ENCODE measurements around the gene CERCAM.

CERCAM gene

DNA sequence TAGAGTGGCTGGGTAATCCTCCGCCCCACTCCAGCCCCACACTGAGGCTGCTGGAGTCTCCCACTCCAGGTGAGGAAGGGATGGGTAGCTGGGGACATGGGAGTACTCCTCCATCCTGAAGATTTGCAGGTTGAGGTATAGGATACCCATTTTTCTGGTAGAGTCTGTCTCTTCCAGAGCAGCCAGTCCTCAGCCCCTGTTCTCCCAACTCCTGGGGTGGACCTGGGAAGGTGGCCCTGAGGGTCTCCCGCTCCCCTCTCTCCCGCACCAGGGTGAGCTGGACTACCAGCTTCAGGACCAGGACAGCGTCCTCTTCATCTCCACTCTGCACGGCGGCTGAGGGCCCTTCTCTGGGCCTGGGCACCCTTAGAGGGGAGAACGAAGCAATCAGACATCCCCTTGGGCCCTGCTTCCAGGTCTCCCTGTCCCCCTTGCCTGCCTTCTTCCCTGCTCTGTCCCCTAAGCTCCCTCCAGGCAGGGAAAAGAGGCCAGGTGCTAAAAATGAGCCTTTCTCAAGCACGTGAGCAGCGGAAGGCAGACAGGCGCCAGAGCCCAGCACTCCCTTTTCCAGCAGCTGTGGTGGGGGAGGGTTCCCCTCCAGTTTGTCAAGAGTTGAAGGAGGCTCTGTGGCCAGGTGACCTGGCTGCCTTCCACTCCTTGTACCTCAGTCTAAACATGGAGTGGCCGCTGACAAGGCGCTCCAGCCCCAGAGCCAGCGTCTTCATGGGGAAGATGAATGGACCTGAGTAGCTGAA lies 31.1 kb upstream of the CERCAM start:
- TF ChIP-seq, protein P1, sequence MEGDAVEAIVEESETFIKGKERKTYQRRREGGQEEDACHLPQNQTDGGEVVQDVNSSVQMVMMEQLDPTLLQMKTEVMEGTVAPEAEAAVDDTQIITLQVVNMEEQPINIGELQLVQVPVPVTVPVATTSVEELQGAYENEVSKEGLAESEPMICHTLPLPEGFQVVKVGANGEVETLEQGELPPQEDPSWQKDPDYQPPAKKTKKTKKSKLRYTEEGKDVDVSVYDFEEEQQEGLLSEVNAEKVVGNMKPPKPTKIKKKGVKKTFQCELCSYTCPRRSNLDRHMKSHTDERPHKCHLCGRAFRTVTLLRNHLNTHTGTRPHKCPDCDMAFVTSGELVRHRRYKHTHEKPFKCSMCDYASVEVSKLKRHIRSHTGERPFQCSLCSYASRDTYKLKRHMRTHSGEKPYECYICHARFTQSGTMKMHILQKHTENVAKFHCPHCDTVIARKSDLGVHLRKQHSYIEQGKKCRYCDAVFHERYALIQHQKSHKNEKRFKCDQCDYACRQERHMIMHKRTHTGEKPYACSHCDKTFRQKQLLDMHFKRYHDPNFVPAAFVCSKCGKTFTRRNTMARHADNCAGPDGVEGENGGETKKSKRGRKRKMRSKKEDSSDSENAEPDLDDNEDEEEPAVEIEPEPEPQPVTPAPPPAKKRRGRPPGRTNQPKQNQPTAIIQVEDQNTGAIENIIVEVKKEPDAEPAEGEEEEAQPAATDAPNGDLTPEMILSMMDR (IDR thresholded peaks at IDR 0.05; ENCODE audit: extremely low read depth, insufficient read depth, missing control alignments) = no peak
- in situ Hi-C loops (cut with MboI; ENCODE audit: low pct_unique_long_range_greater_than_20kb, low sequenced_read_pairs, unreplicated experiment) = no loop called here
- DNase-seq (ENCODE audit: low spot score) = no peak

DNA sequence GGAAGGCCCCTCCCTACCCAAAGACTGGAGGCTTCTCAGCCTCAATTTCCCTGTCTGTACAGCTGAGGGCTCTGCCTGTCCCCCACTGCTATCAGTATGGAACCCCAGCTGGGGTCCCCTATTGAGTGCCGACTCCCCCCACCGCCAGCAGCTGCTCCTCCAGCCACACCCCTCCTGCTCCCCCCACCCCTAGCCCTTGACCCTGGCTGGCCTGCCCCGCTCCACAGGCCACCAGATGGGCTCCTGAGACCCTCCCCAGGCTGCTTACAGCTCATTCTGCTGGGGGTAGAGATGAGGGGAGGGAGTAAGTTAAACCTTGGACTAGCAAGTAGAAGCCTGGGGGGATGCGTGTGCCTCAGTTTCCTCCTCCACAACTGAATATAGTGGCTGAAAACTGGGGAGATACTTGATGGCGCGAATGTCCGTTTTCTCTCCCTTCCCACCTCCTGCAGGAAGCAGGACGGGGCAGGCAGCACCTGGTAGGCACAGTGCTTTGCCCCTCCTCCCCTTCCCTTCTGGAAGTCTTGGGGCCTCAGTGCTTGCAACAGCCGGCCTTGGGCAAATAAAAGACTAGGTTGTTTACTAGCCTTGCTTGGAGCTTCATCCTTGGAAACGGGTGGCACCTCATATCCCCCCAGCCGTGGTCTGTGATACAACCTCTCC lies 30.4 kb upstream of the CERCAM start:
- no peak for DNase-seq (ENCODE audit: low spot score)
- in situ Hi-C loops (cut with MboI; ENCODE audit: low pct_unique_long_range_greater_than_20kb, low sequenced_read_pairs, unreplicated experiment) = no loop called here
- TF ChIP-seq, protein P1 (IDR thresholded peaks at IDR 0.05; ENCODE audit: extremely low read depth, insufficient read depth, missing control alignments) = no peak

DNA sequence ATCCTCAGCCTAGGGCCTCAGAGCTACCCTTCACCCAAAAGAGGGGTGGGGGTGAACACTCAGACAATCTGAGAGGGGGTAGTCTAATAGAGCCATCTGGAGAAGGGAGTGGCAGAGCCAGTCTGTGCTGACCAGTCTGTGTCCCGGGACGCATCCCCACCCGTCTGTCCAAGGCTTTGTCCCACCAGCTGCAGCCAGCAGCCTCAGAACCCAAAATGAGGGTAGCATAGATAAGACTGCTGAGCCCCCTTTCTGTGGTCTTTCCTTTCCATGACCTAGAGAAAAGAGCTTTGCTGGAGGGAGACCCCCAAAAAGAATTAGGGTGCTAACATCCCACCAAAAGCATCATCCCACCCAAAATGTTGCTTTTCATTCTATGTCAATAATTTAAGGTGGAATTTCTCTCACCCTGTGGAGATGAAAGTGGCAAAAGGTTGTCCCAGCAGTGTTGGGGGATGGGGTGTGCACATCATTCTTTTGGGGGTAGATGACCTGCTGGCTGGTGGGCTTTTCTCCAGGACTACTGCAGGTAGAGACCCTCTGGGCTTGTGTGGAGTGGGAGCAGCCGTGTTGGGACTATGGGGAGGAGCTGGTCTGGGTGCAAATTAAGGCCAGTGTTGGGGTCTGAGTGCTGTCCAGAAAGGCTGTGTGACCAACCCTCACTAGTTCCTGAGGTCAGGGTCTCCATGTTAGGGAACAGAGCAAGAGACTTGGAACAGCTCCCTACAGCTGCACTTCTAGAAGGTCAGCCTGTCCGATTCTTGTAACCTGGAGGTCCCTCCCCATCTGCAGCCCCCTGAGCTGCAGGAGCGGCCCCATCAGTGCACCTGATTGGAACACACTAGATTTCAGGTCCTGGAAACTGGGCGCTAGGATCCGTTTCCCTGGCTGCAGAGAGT lies 29.6 kb upstream of the CERCAM start:
- DNase-seq (ENCODE audit: low spot score) = no peak
- in situ Hi-C loops (cut with MboI; ENCODE audit: low pct_unique_long_range_greater_than_20kb, low sequenced_read_pairs, unreplicated experiment) = no loop called here
- TF ChIP-seq, protein P1 (IDR thresholded peaks at IDR 0.05; ENCODE audit: extremely low read depth, insufficient read depth, missing control alignments) = no peak

DNA sequence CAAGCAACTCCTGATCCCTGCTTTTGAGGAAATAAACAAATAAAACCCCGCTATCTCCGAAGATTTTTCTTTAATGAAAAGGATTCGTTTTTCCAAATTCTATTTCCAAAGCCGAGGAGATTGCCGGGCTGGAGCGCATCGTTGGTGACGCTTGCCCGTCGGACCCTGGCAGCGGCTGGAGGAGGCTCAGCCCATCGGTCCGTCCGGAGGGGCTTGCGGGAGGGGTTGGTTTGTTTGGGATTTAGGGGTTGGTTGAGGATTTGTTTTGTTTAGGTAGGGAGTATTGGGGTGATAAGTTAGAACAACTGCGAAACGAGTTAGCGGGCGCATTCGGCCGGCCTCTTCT lies 28.7 kb upstream of the CERCAM start:
- in situ Hi-C loops (cut with MboI; ENCODE audit: low pct_unique_long_range_greater_than_20kb, low sequenced_read_pairs, unreplicated experiment) = no loop called here
- TF ChIP-seq, protein P1 (IDR thresholded peaks at IDR 0.05; ENCODE audit: extremely low read depth, insufficient read depth, missing control alignments) = no peak
- no peak for DNase-seq (ENCODE audit: low spot score)

DNA sequence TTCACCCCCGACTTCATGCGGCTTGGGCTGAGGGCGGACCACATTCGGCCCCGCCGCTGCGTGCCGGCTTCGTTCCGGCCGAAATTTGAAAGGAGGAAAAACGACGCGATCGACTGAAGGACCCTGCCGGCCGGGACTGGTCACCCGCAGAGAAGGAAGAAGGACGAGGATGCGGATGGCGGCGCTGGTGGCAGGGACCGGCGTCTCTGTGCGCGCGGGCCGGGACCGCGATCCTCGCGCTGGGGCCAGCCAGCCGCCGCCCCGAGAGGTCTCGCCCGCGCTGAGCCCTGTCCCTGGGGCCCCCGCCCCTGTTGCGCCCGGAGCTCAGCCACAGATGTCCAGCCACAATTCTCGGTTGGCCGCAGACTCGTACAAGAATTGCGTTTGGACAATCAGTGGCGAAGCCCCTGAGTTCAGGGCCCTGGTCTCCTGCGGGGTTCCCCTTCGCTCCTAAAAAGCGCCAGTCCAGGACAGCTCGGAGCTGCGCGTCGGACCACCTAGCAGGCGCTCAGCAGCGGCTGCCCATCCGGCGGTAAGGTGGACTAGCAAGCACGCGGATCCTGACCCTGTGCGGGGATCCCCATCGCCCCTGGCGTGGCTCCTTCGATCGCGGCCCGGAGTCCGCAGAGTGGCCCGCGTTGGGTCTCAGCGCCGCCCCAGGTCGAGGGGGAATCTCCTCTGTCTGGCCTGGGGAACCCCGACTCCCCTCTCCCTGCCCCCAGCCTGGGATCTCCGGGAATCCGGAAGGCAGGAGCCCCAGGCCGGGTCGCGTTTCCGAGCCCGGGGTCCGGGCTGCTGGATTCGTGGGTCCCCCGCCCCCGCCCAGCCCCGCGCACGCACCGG lies 28.1 kb upstream of the CERCAM start:
- in situ Hi-C loops (cut with MboI; ENCODE audit: low pct_unique_long_range_greater_than_20kb, low sequenced_read_pairs, unreplicated experiment) = no loop called here
- TF ChIP-seq, protein P1 (IDR thresholded peaks at IDR 0.05; ENCODE audit: extremely low read depth, insufficient read depth, missing control alignments) = no peak
- no peak for DNase-seq (ENCODE audit: low spot score)
